ENCODE measurements around the gene ZNF662. TPM values are rescaled to one million over a fixed set of nuclear protein-coding genes. Genes with fewer than 3 reads are reported as not detected.
"Not testable (repeated sequence)": the region's sequence is repeated elsewhere in the genome, so short reads cannot be mapped to it uniquely, and the experiment has no call there.

Gene ZNF662
- total RNA-seq, 2 experiments from 2014 or later = 1.1 to 1.3 TPM

GRCh38 chr3:42875325-42876151 lies 30.4 kb upstream of the ZNF662 start, which contains the start of gene CYP8B1:
Gene CYP8B1 (minus strand): TSS chr3:42875879. CDS start chr3:42875816, 63 bp downstream.
- Mint-ChIP-seq H3K4me1 (no peaks in the 10 kb centered on the region), H3K4me3 (no peak within 1 kb of the TSS), H3K27ac (no peak within 1 kb of the TSS), H3K36me3 (ENCODE audit: low read depth) (no peaks in the 10 kb centered on the region), H3K9me3 (ENCODE audit: low read depth) (no peaks in the 10 kb centered on the region), H3K27me3 (peaks cover 4% of the 10 kb centered on the region)
- DNase-seq (no peak), ATAC-seq (no peak)
- ChIA-PET POLR2A (no interaction called here), CTCF (interaction anchor here (0.8 to 0.9 kb wide), 2 partner anchors 44 to 56 kb away, joined by 3 to 4 read pairs; no protein-coding TSS in a partner anchor)
- intact Hi-C loops (cut with DNase I, micrococcal nuclease) = no loop called here

- H3K27ac Mint-ChIP-seq = no peak overlapping the region
- intact Hi-C loops (cut with DNase I, micrococcal nuclease) = no loop called here
- peaks cover 4% of the 10 kb centered on the region for H3K27me3 Mint-ChIP-seq
- H3K9me3 Mint-ChIP-seq (ENCODE audit: low read depth) = no peaks in the 10 kb centered on the region
- no peak overlapping the region for H3K4me3 Mint-ChIP-seq
- no peaks in the 10 kb centered on the region for H3K36me3 Mint-ChIP-seq (ENCODE audit: low read depth)
- ChIA-PET POLR2A (no interaction called here), CTCF (interaction anchor here (0.8 kb wide), 1 partner anchor 57 kb away, joined by 4 read pairs; no protein-coding TSS in a partner anchor)
- H3K4me1 Mint-ChIP-seq = peaks cover 2% of the 10 kb centered on the region
- DNase-seq (no peak), ATAC-seq (no peak)
These were observed 29.5 kb upstream of the ZNF662 start for GRCh38 chr3:42876401-42876800.

- H3K4me3 Mint-ChIP-seq = no peak overlapping the region
- H3K9me3 Mint-ChIP-seq (ENCODE audit: low read depth) = no peaks in the 10 kb centered on the region
- DNase-seq = no peak
- POLR2A ChIA-PET = no interaction called here
- no peak for ATAC-seq
- H3K36me3 Mint-ChIP-seq (ENCODE audit: low read depth) = no peaks in the 10 kb centered on the region
- H3K4me1 Mint-ChIP-seq = peaks cover 2% of the 10 kb centered on the region
- intact Hi-C loops (cut with DNase I, micrococcal nuclease) = no loop called here
- H3K27me3 Mint-ChIP-seq = peaks cover 3% of the 10 kb centered on the region
- CTCF ChIA-PET = interaction anchor here (1.6 to 2.4 kb wide), 3 partner anchors 46 to 131 kb away, joined by 5 to 13 read pairs (median 11); no protein-coding TSS in a partner anchor
- no peak overlapping the region for H3K27ac Mint-ChIP-seq
These were observed 28.8 kb upstream of the ZNF662 start for GRCh38 chr3:42876940-42877720.

DNA sequence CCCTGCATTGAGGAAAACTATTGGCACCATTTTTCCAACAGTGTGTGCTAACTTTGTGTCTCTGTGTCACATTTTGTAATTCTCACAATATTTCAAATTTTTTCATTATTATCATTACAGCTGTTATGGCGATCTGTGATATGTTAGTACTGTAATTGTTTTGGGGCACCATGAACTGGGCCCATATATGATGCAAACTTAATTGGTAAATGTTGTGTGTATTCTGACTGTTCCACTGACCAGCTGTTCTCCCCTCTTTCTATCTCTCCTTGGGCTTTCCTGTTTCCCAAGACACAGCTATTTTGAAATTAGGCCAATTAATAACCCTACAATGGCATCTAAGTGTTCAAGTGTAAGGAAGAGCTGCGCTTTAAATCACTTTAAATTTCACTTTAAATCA lies 28.1 kb upstream of the ZNF662 start:
- no peaks in the 10 kb centered on the region for H3K27me3 Mint-ChIP-seq
- ATAC-seq (no peak), DNase-seq (no peak)
- H3K4me1 Mint-ChIP-seq = peaks cover 2% of the 10 kb centered on the region
- no peaks in the 10 kb centered on the region for H3K9me3 Mint-ChIP-seq (ENCODE audit: low read depth)
- no peaks in the 10 kb centered on the region for H3K36me3 Mint-ChIP-seq (ENCODE audit: low read depth)
- no peak overlapping the region for H3K4me3 Mint-ChIP-seq
- intact Hi-C loops (cut with DNase I, micrococcal nuclease) = no loop called here
- ChIA-PET CTCF (interaction anchor here (0.6 to 2.4 kb wide), 7 partner anchors 46 to 498 kb away, joined by 3 to 13 read pairs (median 5); no protein-coding TSS in a partner anchor), POLR2A (no interaction called here)
- no peak overlapping the region for H3K27ac Mint-ChIP-seq

GRCh38 chr3:42880183-42880582 lies 25.8 kb upstream of the ZNF662 start:
- ChIA-PET CTCF (interaction anchor here (1.0 kb wide), 1 partner anchor 41 kb away, joined by 3 read pairs; no protein-coding TSS in a partner anchor), POLR2A (no interaction called here)
- Mint-ChIP-seq H3K36me3 (ENCODE audit: low read depth) (no peaks in the 10 kb centered on the region), H3K4me3 (peak overlapping the region; percentile 66), H3K9me3 (ENCODE audit: low read depth) (no peaks in the 10 kb centered on the region), H3K4me1 (peaks cover 7% of the 10 kb centered on the region), H3K27me3 (no peaks in the 10 kb centered on the region), H3K27ac (peak overlapping the region; percentile 52)
- no peak for DNase-seq
- intact Hi-C loops (cut with DNase I, micrococcal nuclease) = loop anchor here (2.0 to 5.0 kb wide), 3 partner anchors 75 to 333 kb away; partner anchors contain the start of genes CCDC13 (in 1 of the 2) and HIGD1A (in 1 of the 2)
- no peak for ATAC-seq

GRCh38 chr3:42880601-42881451 lies 25.1 kb upstream of the ZNF662 start:
- ChIA-PET CTCF (interaction anchor here (0.5 to 2.1 kb wide), 11 partner anchors 42 to 548 kb away, joined by 3 to 25 read pairs (median 5); no protein-coding TSS in a partner anchor), POLR2A (no interaction called here)
- DNase-seq (peak; percentile 95), ATAC-seq (peak; percentile 99)
- no peaks in the 10 kb centered on the region for H3K9me3 Mint-ChIP-seq (ENCODE audit: low read depth)
- H3K4me3 Mint-ChIP-seq = peak overlapping the region; percentile 66
- peak overlapping the region; percentile 82 for H3K27ac Mint-ChIP-seq
- H3K36me3 Mint-ChIP-seq (ENCODE audit: low read depth) = no peaks in the 10 kb centered on the region
- H3K4me1 Mint-ChIP-seq = peaks cover 7% of the 10 kb centered on the region
- no peaks in the 10 kb centered on the region for H3K27me3 Mint-ChIP-seq
- intact Hi-C loops (cut with DNase I, micrococcal nuclease) = loop anchor here (1.0 to 5.0 kb wide), 9 partner anchors 50 to 379 kb away; partner anchors contain the start of genes HIGD1A (in 2 of the 2), CCDC13 (in 1 of the 2) and VIPR1 (in 1 of the 2)

- H3K27me3 Mint-ChIP-seq; H3K4me3 Mint-ChIP-seq; H3K27ac Mint-ChIP-seq; H3K4me1 Mint-ChIP-seq; ATAC-seq; H3K36me3 Mint-ChIP-seq (ENCODE audit: low read depth); H3K9me3 Mint-ChIP-seq (ENCODE audit: low read depth); POLR2A ChIA-PET: not testable (repeated sequence)
- intact Hi-C loops (cut with DNase I, micrococcal nuclease) = loop anchor here in 1 of 2 experiments (5.0 kb wide), 1 partner anchor 336 kb away; no protein-coding TSS in a partner anchor
- peak; percentile 21 for DNase-seq
- CTCF ChIA-PET = interaction anchor here (0.8 to 1.5 kb wide), 3 partner anchors 10 to 52 kb away, joined by 3 read pairs; no protein-coding TSS in a partner anchor
These were observed 22.6 kb upstream of the ZNF662 start for GRCh38 chr3:42883251-42883930.

DNA sequence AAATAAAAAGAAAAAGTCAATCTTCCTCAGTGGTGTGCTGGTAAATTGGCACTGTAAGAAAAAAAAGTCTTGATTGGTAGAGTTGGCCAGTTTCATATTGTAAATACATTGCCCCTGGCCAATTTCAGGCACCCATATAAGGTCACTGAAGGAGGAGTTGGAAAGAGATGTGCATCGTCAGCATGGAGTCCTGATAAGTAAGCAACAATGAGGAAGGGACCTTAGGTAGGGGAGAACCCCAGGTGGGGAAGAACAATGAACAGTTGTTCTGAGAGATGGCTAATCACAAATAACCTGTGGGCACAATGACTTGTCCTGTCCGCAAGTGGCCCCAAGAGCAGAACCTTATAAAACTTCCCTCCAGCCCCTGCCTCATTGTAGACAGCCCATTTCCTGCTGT lies 21.6 kb upstream of the ZNF662 start:
- ChIA-PET CTCF (interaction anchor here (0.6 to 1.3 kb wide), 2 partner anchors 53 to 145 kb away, joined by 3 read pairs; no protein-coding TSS in a partner anchor), POLR2A (no interaction called here)
- Mint-ChIP-seq H3K9me3 (ENCODE audit: low read depth) (no peaks in the 10 kb centered on the region), H3K36me3 (ENCODE audit: low read depth) (no peaks in the 10 kb centered on the region), H3K27ac (no peak overlapping the region), H3K4me3 (no peak overlapping the region), H3K27me3 (peaks cover 6% of the 10 kb centered on the region), H3K4me1 (peaks cover 7% of the 10 kb centered on the region)
- DNase-seq = no peak
- ATAC-seq = no peak
- intact Hi-C loops (cut with DNase I, micrococcal nuclease) = loop anchor here in 1 of 2 experiments (5.0 kb wide), 1 partner anchor 337 kb away; no protein-coding TSS in a partner anchor

DNA sequence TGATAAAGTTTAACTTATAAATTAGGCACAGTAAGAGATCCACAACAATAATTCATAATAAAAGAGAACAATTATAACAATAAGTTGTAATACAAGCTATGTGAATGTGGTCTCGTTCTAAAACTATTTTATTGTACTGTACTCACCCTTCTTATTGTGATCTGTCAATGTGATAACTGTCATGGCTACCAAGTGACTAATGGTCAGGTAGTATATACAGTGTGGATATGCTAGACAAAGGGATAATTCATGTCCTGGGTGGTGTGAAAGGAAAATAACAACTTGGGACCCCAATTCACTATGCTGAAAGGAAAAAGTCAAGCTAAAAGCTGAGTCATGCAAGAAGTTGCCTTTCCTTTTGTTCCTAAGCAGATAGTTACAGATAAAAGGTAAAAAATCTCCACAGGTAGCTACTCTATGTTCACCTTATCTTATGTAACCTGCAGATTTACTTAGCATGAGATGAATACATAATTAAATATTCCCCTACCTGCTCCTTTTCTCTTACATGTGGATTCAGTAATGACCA lies 19.6 kb upstream of the ZNF662 start:
- DNase-seq = no peak
- H3K9me3 Mint-ChIP-seq (ENCODE audit: low read depth) = no peaks in the 10 kb centered on the region
- H3K4me1 Mint-ChIP-seq = peaks cover 4% of the 10 kb centered on the region
- H3K27ac Mint-ChIP-seq = no peak overlapping the region
- ATAC-seq = no peak
- peaks cover 6% of the 10 kb centered on the region for H3K27me3 Mint-ChIP-seq
- no peak overlapping the region for H3K4me3 Mint-ChIP-seq
- H3K36me3 Mint-ChIP-seq (ENCODE audit: low read depth) = no peaks in the 10 kb centered on the region
- CTCF ChIA-PET = no interaction called here
- POLR2A ChIA-PET = no interaction called here
- intact Hi-C loops (cut with DNase I, micrococcal nuclease) = no loop called here

GRCh38 chr3:42887084-42887483 lies 18.9 kb upstream of the ZNF662 start:
- Mint-ChIP-seq H3K9me3 (ENCODE audit: low read depth) (no peaks in the 10 kb centered on the region), H3K4me3 (no peak overlapping the region), H3K36me3 (ENCODE audit: low read depth) (no peaks in the 10 kb centered on the region), H3K27me3 (peaks cover 6% of the 10 kb centered on the region), H3K4me1 (peaks cover 4% of the 10 kb centered on the region), H3K27ac (no peak overlapping the region)
- ATAC-seq (no peak), DNase-seq (no peak)
- POLR2A ChIA-PET = no interaction called here
- intact Hi-C loops (cut with DNase I, micrococcal nuclease) = no loop called here
- CTCF ChIA-PET = no interaction called here

Measured in activated CD4-positive, alpha-beta T cell treated with anti-CD3 and anti-CD28 coated beads for 36 hours (primary cell).